T-helper 1 cell treated with Interleukin-12 subunit alpha and Interleukin-12 subunit beta and Interleukin-4 antibody, amounts not matched to agents 30 ng/mL and 1 ng/mL, for 36 hours (primary cell): ENCODE data around the gene DENND2D. TPM values are rescaled to one million over a fixed set of nuclear protein-coding genes. Genes with fewer than 3 reads are reported as not detected.

Experiments
- intact Hi-C: fragments of 100-400 bp; cut with micrococcal nuclease; formaldehyde crosslinking; loops from one replicate; pipeline ENCODE4 v1.15.1; 2024
- total RNA-seq: library from RNA; stranded (reverse); gene quantifications from 2 replicates; pipeline ENCODE4 v1.2.3, GENCODE V29; 2022

DENND2D gene
- total RNA-seq, 1 donor from 2014 or later, result 263 TPM

GRCh38 chr1:111142356-111142975 is 58.0 kb downstream of the DENND2D start:
- intact Hi-C loops, result loop anchor here (10.0 kb wide), 2 partner anchors 482 to 1472 kb away; partner anchors contain the start of genes CAPZA1 and ST7L

GRCh38 chr1:111141245-111142220 is 58.9 kb downstream of the DENND2D start:
- intact Hi-C loops, result loop anchor here (2.0 to 10.0 kb wide), 6 partner anchors 59 to 1473 kb away; partner anchors contain the start of genes CAPZA1, DENND2D and ST7L

DNA sequence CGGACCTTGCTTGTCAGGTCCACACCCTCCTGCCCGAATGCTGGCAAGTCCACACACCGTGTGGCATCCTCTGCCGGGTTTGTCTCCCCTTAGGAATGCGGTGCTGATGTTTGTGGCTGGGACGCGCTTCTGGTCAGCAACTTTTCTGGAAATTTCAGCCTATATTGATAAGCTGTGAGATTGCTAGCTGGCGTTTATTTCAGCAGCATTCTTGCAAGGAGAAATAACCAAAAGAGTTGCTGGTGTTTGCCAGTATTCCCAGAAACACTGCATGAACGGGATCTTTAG is 59.8 kb downstream of the DENND2D start:
- intact Hi-C loops, result loop anchor here (1.0 to 10.0 kb wide), 10 partner anchors 60 to 1474 kb away; partner anchors contain the start of genes ATP5PB, CAPZA1, DDX20 and DENND2D

DNA sequence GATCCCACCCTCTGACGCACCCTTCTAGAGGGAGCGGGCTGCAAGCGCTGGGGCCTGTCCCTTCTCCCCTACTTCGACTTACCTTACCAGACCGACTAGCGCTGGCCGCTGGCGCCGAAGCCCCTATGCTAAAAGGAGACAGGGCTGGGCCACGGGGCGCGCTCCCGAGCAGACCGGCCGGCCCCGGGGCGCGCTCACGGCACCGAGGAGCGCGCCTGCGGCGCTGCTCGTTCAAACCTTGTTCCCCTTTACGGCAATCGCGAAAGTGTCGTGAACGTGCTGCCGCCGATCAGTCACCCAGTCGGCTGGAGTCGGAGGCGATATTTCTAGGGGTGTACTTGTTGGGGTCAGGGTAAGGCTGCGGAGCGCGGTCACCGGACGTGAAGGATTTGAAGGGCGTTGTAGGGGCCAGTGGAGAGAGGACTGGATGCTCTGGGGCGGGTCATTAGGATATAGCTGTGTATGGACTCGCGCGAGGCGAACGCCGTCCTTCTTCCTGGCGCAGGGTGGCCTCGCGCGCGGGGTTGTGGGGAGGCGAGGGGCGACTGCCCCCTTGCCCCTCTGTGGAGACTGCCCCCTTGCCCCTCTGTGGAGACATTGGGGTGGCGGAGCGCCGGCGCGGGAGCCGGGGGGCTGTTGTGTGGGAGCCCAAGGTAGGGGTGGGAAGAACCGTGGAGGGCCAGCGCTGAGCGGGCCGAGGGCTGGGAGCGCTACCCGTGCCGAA is 60.3 kb downstream of the DENND2D start, which contains the start of the genes CEPT1 and DRAM2:
Gene CEPT1, plus strand, starts transcription at position 268 of the 724 bp plus-strand sequence. CDS start 7,492 bp downstream, outside the sequence.
Gene DRAM2, minus strand, starts transcription at position 138 of the 724 bp plus-strand sequence. CDS start 8,539 bp downstream, outside the sequence.
- intact Hi-C loops, result loop anchor here (1.0 to 10.0 kb wide), 13 partner anchors 11 to 1713 kb away; partner anchors contain the start of genes ATP5PB, CAPZA1, DDX20 and DENND2D

GRCh38 chr1:111139324-111139955 is 61.0 kb downstream of the DENND2D start:
- intact Hi-C loops, result loop anchor here (1.0 to 5.0 kb wide), 3 partner anchors 10 to 1713 kb away; partner anchors contain the start of genes KCNA3 and PSMA5

Other genes with a start within 250 kb of the DENND2D start
- gene LRIF1, start 236.7 kb downstream of the DENND2D start, total RNA-seq, result 20.5 and 22.0 TPM in 2 replicates
- 27.6 and 31.1 TPM in 2 replicates for gene DRAM2, start 60.6 kb downstream of the DENND2D start, total RNA-seq
- 35.4 and 38.4 TPM in 2 replicates for gene CEPT1, start 60.4 kb downstream of the DENND2D start, total RNA-seq
- 19.1 and 23.9 TPM in 2 replicates for gene CHI3L2, start 27.1 kb upstream of the DENND2D start, total RNA-seq
- not detected in 2 replicates for gene CHIA, start 90.2 kb upstream of the DENND2D start, total RNA-seq
- gene OVGP1, start 227.1 kb upstream of the DENND2D start, total RNA-seq, result 0.47 and 0.54 TPM in 2 replicates
- 35.4 and 40.2 TPM in 2 replicates for gene WDR77, start 248.6 kb upstream of the DENND2D start, total RNA-seq
- gene ATP5PB, start 248.8 kb upstream of the DENND2D start, total RNA-seq, result 260 and 275 TPM in 2 replicates